ENCODE data around the gene VEPH1. TPM values are rescaled to one million over a fixed set of nuclear protein-coding genes. Genes with fewer than 3 reads are reported as not detected.

Gene VEPH1
- polyA plus RNA-seq, 2 of the 4 experiments (the other 2 are of a cell fraction) = 0.04 to 0.16 TPM

GRCh38 chr3:157459706-157460105, 43.5 kb downstream of the VEPH1 start (continued):
- TF ChIP-seq HMGXB4 (CRISPR knock-in tag; IDR thresholded peaks at IDR 0.05; ENCODE audit: borderline replicate concordance) (no peak), ZNF302 (CRISPR knock-in tag; IDR thresholded peaks at IDR 0.05) (no peak)

GRCh38 chr3:157453824-157454223, 49.4 kb downstream of the VEPH1 start:
- Histone ChIP-seq H3K27ac (no peak overlapping the region), H3K4me3 (no peak overlapping the region), H3K4me1 (no peaks in the 10 kb centered on the region), H3K9me3 (no peaks in the 10 kb centered on the region), H3K4me2 (no peak overlapping the region)
- ATAC-seq = no peak
- POLR2A ChIA-PET = no interaction called here
- FAIRE-seq = no peak
- CTCF ChIA-PET = interaction anchor here (0.9 to 1.7 kb wide), 2 partner anchors 239 to 254 kb away, joined by 3 to 4 read pairs; no protein-coding TSS in a partner anchor
- TF ChIP-seq PHF8 (IDR thresholded peaks at IDR 0.05; ENCODE audit: borderline replicate concordance, low read depth) = no peak
- TF ChIP-seq HOXB5 (CRISPR knock-in tag; IDR thresholded peaks at IDR 0.05) = no peak
- TF ChIP-seq EP300 (IDR thresholded peaks at IDR 0.05) = no peak
- no peak for TF ChIP-seq BHLHE40 (IDR thresholded peaks at IDR 0.05; ENCODE audit: low read depth, low read length)
- TF ChIP-seq FOXS1 (CRISPR knock-in tag; IDR thresholded peaks at IDR 0.05) = no peak
- no peak for TF ChIP-seq ZFP36 (IDR thresholded peaks at IDR 0.05; ENCODE audit: borderline replicate concordance, partially characterized antibody)
- no peak for TF ChIP-seq NPAS2 (CRISPR knock-in tag; IDR thresholded peaks at IDR 0.05; ENCODE audit: borderline replicate concordance)
- no peak for TF ChIP-seq MAZ (IDR thresholded peaks at IDR 0.05; ENCODE audit: borderline replicate concordance, low read depth, low read length)
- no peak for TF ChIP-seq NR3C1 (IDR thresholded peaks at IDR 0.05)
- no peak for TF ChIP-seq RARB (CRISPR knock-in tag; IDR thresholded peaks at IDR 0.05)
- TF ChIP-seq ESRRA (IDR thresholded peaks at IDR 0.05; ENCODE audit: borderline replicate concordance, low read length) = no peak
- no peak for TF ChIP-seq CBX8 (IDR thresholded peaks at IDR 0.05)
- TF ChIP-seq HDAC2 (IDR thresholded peaks at IDR 0.05) = no peak
- TF ChIP-seq HES2 (IDR thresholded peaks at IDR 0.05) = no peak
- no peak for DNase-seq (ENCODE audit: low read depth in 1 of 2, low spot score in 1 of 2)
- 23% methylated on average over 1 of the region's 1 CpG for WGBS (ENCODE audit: missing lambda C conversion rate)

- POLR2A ChIA-PET = no interaction called here
- no peak for DNase-seq (ENCODE audit: low read depth in 1 of 2, low spot score in 1 of 2)
- no peaks in the 10 kb centered on the region for H3K4me1 ChIP-seq
- no peak for ATAC-seq
- TF ChIP-seq MAFK (IDR thresholded peaks at IDR 0.05; ENCODE audit: partially characterized antibody) (no peak), HES2 (IDR thresholded peaks at IDR 0.05) (no peak), JUN (IDR thresholded peaks at IDR 0.05) (no peak), RAD21 (conservative IDR thresholded peaks at IDR 0.05 in 1 of 2, IDR thresholded peaks at IDR 0.05 in 1 of 2) (no peak), GATA3 (IDR thresholded peaks at IDR 0.05; ENCODE audit: borderline replicate concordance) (no peak), PHF8 (IDR thresholded peaks at IDR 0.05; ENCODE audit: borderline replicate concordance, low read depth) (no peak)
- FAIRE-seq = no peak
- H3K9me3 ChIP-seq = no peaks in the 10 kb centered on the region
- WGBS (ENCODE audit: missing lambda C conversion rate) = 48% methylated on average over 3 of the region's 3 CpGs
- CTCF ChIA-PET = interaction anchor here (1.0 kb wide), 1 partner anchor 251 kb away, joined by 3 read pairs; no protein-coding TSS in a partner anchor
- no peak overlapping the region for H3K4me2 ChIP-seq
- no peak overlapping the region for H3K4me3 ChIP-seq
- H3K27ac ChIP-seq = no peak overlapping the region
Measured at GRCh38 chr3:157452097-157452496, 51.1 kb downstream of the VEPH1 start.

Measured in A549 (cell line).